GM10847 (cell line): ENCODE data around the gene ING4.

Source experiments
- POLR2A ChIP-seq: IDR thresholded peaks from 2 replicates; pipeline ENCODE4 v1.6.1; 2011; ENCODE audit not compliant: insufficient read length; ENCODE audit errors: extremely low read depth

Gene ING4

GRCh38 chr12:6693832-6694355 lies 31.0 kb upstream of the ING4 start:
- no peak for TF ChIP-seq POLR2A

GRCh38 chr12:6692888-6693287 lies 30.0 kb upstream of the ING4 start:
- no peak for TF ChIP-seq POLR2A

- no peak for TF ChIP-seq POLR2A
Measured at GRCh38 chr12:6691473-6691872, 28.6 kb upstream of the ING4 start.

GRCh38 chr12:6688999-6689882 lies 26.3 kb upstream of the ING4 start, which contains the start of gene ZNF384:
Gene ZNF384 (minus strand): TSS chr12:6689375. CDS start chr12:6679520, 9,855 bp downstream.
- TF ChIP-seq POLR2A = peak; percentile 66

- no peak for TF ChIP-seq POLR2A
Measured at GRCh38 chr12:6688543-6688998, 25.7 kb upstream of the ING4 start.

GRCh38 chr12:6685814-6686213 lies 22.9 kb upstream of the ING4 start:
- no peak for TF ChIP-seq POLR2A

- TF ChIP-seq POLR2A = no peak
Measured at GRCh38 chr12:6684609-6685008, 21.7 kb upstream of the ING4 start.

GRCh38 chr12:6676962-6677361 lies 14.0 kb upstream of the ING4 start:
- no peak for TF ChIP-seq POLR2A

- TF ChIP-seq POLR2A = no peak
Measured at GRCh38 chr12:6672143-6672542, 9.2 kb upstream of the ING4 start.

GRCh38 chr12:6667559-6668210 lies 4.8 kb upstream of the ING4 start:
- no peak for TF ChIP-seq POLR2A

GRCh38 chr12:6666211-6666610 lies 3.3 kb upstream of the ING4 start:
- no peak for TF ChIP-seq POLR2A

- no peak for TF ChIP-seq POLR2A
Measured at GRCh38 chr12:6664902-6665301, 2.0 kb upstream of the ING4 start.

GRCh38 chr12:6662602-6662905 lies 365 bp downstream of the ING4 start:
- no peak for TF ChIP-seq POLR2A

GRCh38 chr12:6653987-6654386 lies 8.9 kb downstream of the ING4 start:
- TF ChIP-seq POLR2A = no peak

- no peak for TF ChIP-seq POLR2A
Measured at GRCh38 chr12:6653342-6653741, 9.6 kb downstream of the ING4 start.

- no peak for TF ChIP-seq POLR2A
Measured at GRCh38 chr12:6652391-6652790, 10.5 kb downstream of the ING4 start.
